Liver (tissue), 9 donors: ENCODE data around the gene MYL12B. TPM values are rescaled to one million over a fixed set of nuclear protein-coding genes. Genes with fewer than 3 reads are reported as not detected.

Experiments used
- DNase-seq: peaks from one replicate; pipeline ENCODE4 v3.0.0-alpha.2; 2017; ENCODE audit warnings: low spot score
- H3K27ac ChIP-seq, 2 donors: one replicate each; pipeline ENCODE4 v1.7.0; 2013; ENCODE audit warnings: inconsistent platforms in 2 of 2, low read length in 2 of 2, control low read depth in 1 of 2, low read depth in 1 of 2, mild to moderate bottlenecking in 1 of 2
- H3K27me3 ChIP-seq, 4 donors: one replicate each; pipeline versions ENCODE4 v1.6.1 to v1.7.0; 2013; ENCODE audit warnings: low read length in 3 of 4, inconsistent platforms in 1 of 4, mild to moderate bottlenecking in 1 of 4, moderate library complexity in 1 of 4; ENCODE audit not compliant: control insufficient read depth in 4 of 4, insufficient read depth in 4 of 4
- H3K36me3 ChIP-seq, 4 donors: one replicate each; pipeline versions ENCODE4 v1.6.1 to v1.7.0; 2013; ENCODE audit warnings: low read length in 3 of 4, mild to moderate bottlenecking in 3 of 4, low read depth in 1 of 4, moderate library complexity in 1 of 4; ENCODE audit not compliant: control insufficient read depth in 4 of 4, insufficient read depth in 3 of 4
- H3K4me1 ChIP-seq, 4 donors: one replicate each; pipeline versions ENCODE4 v1.6.1 to v1.7.0; 2013; ENCODE audit warnings: low read length in 3 of 4, mild to moderate bottlenecking in 3 of 4, moderate library complexity in 1 of 4; ENCODE audit not compliant: control insufficient read depth in 4 of 4, insufficient read depth in 4 of 4
- H3K4me3 ChIP-seq, 3 donors: one replicate each; pipeline versions ENCODE4 v1.6.1 to v1.7.0; 2013; ENCODE audit warnings: low read length in 3 of 3, control low read depth in 1 of 3, low read depth in 1 of 3, mild to moderate bottlenecking in 1 of 3
- H3K9ac ChIP-seq, 2 donors: one replicate each; pipeline ENCODE4 v1.7.0; 2013; ENCODE audit warnings: low read length in 2 of 2, mild to moderate bottlenecking in 2 of 2, moderate library complexity in 2 of 2, control low read depth in 1 of 2, low read depth in 1 of 2
- H3K9me3 ChIP-seq, 4 donors: one replicate each; pipeline versions ENCODE4 v1.6.1 to v1.7.0; 2013; ENCODE audit warnings: low read length in 3 of 4; ENCODE audit not compliant: control insufficient read depth in 4 of 4
- EGR1 ChIP-seq, 2 donors: IDR thresholded peaks; 2 replicates each; pipeline ENCODE4 v1.6.1; 2016 to 2018; ENCODE audit warnings: antibody characterized with exemption in 2 of 2, low read depth in 2 of 2
- FOXA1 ChIP-seq: IDR thresholded peaks from 2 replicates; pipeline ENCODE4 v1.6.1; 2016; ENCODE audit warnings: antibody characterized with exemption
- FOXA2 ChIP-seq: IDR thresholded peaks from 2 replicates; pipeline ENCODE4 v1.6.1; 2016; ENCODE audit warnings: antibody characterized with exemption
- GABPA ChIP-seq, 2 donors: IDR thresholded peaks in 1 of 2; conservative IDR thresholded peaks in 1 of 2; 2 replicates each; pipeline ENCODE4 v1.6.1; 2016; ENCODE audit warnings: antibody characterized with exemption in 2 of 2, mild to moderate bottlenecking in 1 of 2, moderate library complexity in 1 of 2
- HNF4A ChIP-seq, 2 donors: conservative IDR thresholded peaks; 2 replicates each; pipeline ENCODE4 v1.6.1; 2016; ENCODE audit warnings: antibody characterized with exemption in 2 of 2, mild to moderate bottlenecking in 2 of 2
- RAD21 ChIP-seq, 2 donors: IDR thresholded peaks; 2 replicates each; pipeline ENCODE4 v1.6.1; 2016; ENCODE audit warnings: antibody characterized with exemption in 2 of 2, mild to moderate bottlenecking in 2 of 2
- SP1 ChIP-seq: IDR thresholded peaks from 2 replicates; pipeline ENCODE4 v1.6.1; 2018; ENCODE audit warnings: antibody characterized with exemption, mild to moderate bottlenecking
- TAF1 ChIP-seq: conservative IDR thresholded peaks from 2 replicates; pipeline ENCODE4 v1.6.1; 2016; ENCODE audit warnings: antibody characterized with exemption, mild to moderate bottlenecking
- WGBS: extraction: QIAGEN DNeasy Blood & Tissue Kit; methylation state at CpG from one replicate; pipeline ENCODE4 v1.1.7; 2013; 5-methylcytosine and 5-hydroxymethylcytosine counted together
- polyA plus RNA-seq, 2 donors: library from polyadenylated mRNA; stranded (reverse) in 1 of 2; unstranded in 1 of 2; fragments of 200-250 nt in 1 of 2; fragments of >200 nt in 1 of 2; fragmentation: Nextera tagmentation in 1 of 2; extraction: Ambion mirVana in 1 of 2; gene quantifications; one replicate each; pipeline versions ENCODE4 v1.2.1 to v1.2.3, GENCODE V29; 2013 to 2015
- total RNA-seq, 2 donors: library from RNA; depleted of rRNA; stranded (reverse); fragments of >200 nt; gene quantifications; one replicate each; pipeline ENCODE4 v1.2.3, GENCODE V29; 2014
- TF ChIP-seq, protein P1 (sequence below): fragments of 150-350 bp; IDR thresholded peaks from 2 replicates; pipeline ENCODE4 v1.5.1; 2017; ENCODE audit warnings: improper control_type of control experiment, low read depth, low read length; ENCODE audit not compliant: missing input control
- TF ChIP-seq, protein P2 (sequence below): IDR thresholded peaks from 2 replicates; pipeline ENCODE4 v1.6.1; 2016; ENCODE audit warnings: antibody characterized with exemption
- TF ChIP-seq, protein P3 (sequence below): IDR thresholded peaks from 2 replicates; pipeline ENCODE4 v1.6.1; 2016; ENCODE audit warnings: antibody characterized with exemption, mild to moderate bottlenecking
- TF ChIP-seq, protein P4 (sequence below): IDR thresholded peaks from 2 replicates; pipeline ENCODE4 v1.6.1; 2016; ENCODE audit warnings: antibody characterized with exemption
- donor health status: healthy.
- donor health status: healthy.
- donor health status: healthy.
- donor health status: healthy.
- donor health status: healthy.

Gene MYL12B
- total and polyA plus RNA-seq, 4 donors, result 106 to 303 (median 155) TPM

DNA sequence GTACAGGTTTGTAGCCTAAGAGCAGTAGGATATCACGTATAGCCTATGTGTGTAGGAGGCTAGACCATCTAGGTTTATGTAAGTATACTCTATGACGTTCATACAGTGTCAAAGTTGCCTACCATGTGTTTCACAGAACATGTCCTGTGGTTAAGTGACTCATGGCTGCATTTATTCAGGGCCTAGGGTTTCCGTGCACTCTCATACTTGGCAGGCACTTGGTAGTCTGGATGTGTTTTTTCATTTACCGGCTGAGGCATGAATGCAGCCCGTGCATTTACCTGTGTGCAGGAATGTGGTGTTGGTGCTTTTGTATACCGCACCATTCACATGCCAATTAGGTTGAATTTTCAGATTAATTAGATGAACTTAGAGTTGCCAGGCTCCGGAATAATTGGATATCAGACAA lies 43.4 kb downstream of the MYL12B start:
- no peak for DNase-seq
- 84% methylated on average over 7 of the region's 7 CpGs for WGBS
- H3K36me3 ChIP-seq, result no peaks in the 10 kb centered on the region
- H3K9me3 ChIP-seq, result no peaks in the 10 kb centered on the region
- TF ChIP-seq, protein P1, sequence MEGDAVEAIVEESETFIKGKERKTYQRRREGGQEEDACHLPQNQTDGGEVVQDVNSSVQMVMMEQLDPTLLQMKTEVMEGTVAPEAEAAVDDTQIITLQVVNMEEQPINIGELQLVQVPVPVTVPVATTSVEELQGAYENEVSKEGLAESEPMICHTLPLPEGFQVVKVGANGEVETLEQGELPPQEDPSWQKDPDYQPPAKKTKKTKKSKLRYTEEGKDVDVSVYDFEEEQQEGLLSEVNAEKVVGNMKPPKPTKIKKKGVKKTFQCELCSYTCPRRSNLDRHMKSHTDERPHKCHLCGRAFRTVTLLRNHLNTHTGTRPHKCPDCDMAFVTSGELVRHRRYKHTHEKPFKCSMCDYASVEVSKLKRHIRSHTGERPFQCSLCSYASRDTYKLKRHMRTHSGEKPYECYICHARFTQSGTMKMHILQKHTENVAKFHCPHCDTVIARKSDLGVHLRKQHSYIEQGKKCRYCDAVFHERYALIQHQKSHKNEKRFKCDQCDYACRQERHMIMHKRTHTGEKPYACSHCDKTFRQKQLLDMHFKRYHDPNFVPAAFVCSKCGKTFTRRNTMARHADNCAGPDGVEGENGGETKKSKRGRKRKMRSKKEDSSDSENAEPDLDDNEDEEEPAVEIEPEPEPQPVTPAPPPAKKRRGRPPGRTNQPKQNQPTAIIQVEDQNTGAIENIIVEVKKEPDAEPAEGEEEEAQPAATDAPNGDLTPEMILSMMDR, result no peak
- TF ChIP-seq, protein P2, sequence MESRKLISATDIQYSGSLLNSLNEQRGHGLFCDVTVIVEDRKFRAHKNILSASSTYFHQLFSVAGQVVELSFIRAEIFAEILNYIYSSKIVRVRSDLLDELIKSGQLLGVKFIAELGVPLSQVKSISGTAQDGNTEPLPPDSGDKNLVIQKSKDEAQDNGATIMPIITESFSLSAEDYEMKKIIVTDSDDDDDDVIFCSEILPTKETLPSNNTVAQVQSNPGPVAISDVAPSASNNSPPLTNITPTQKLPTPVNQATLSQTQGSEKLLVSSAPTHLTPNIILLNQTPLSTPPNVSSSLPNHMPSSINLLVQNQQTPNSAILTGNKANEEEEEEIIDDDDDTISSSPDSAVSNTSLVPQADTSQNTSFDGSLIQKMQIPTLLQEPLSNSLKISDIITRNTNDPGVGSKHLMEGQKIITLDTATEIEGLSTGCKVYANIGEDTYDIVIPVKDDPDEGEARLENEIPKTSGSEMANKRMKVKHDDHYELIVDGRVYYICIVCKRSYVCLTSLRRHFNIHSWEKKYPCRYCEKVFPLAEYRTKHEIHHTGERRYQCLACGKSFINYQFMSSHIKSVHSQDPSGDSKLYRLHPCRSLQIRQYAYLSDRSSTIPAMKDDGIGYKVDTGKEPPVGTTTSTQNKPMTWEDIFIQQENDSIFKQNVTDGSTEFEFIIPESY, result no peak
- TF ChIP-seq, protein P3, sequence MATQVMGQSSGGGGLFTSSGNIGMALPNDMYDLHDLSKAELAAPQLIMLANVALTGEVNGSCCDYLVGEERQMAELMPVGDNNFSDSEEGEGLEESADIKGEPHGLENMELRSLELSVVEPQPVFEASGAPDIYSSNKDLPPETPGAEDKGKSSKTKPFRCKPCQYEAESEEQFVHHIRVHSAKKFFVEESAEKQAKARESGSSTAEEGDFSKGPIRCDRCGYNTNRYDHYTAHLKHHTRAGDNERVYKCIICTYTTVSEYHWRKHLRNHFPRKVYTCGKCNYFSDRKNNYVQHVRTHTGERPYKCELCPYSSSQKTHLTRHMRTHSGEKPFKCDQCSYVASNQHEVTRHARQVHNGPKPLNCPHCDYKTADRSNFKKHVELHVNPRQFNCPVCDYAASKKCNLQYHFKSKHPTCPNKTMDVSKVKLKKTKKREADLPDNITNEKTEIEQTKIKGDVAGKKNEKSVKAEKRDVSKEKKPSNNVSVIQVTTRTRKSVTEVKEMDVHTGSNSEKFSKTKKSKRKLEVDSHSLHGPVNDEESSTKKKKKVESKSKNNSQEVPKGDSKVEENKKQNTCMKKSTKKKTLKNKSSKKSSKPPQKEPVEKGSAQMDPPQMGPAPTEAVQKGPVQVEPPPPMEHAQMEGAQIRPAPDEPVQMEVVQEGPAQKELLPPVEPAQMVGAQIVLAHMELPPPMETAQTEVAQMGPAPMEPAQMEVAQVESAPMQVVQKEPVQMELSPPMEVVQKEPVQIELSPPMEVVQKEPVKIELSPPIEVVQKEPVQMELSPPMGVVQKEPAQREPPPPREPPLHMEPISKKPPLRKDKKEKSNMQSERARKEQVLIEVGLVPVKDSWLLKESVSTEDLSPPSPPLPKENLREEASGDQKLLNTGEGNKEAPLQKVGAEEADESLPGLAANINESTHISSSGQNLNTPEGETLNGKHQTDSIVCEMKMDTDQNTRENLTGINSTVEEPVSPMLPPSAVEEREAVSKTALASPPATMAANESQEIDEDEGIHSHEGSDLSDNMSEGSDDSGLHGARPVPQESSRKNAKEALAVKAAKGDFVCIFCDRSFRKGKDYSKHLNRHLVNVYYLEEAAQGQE, result no peak
- H3K4me1 ChIP-seq, result no peaks in the 10 kb centered on the region
- no peak overlapping the region for H3K9ac ChIP-seq
- H3K27me3 ChIP-seq, result no peaks in the 10 kb centered on the region
- H3K27ac ChIP-seq, result no peak overlapping the region
- no peak overlapping the region for H3K4me3 ChIP-seq

DNA sequence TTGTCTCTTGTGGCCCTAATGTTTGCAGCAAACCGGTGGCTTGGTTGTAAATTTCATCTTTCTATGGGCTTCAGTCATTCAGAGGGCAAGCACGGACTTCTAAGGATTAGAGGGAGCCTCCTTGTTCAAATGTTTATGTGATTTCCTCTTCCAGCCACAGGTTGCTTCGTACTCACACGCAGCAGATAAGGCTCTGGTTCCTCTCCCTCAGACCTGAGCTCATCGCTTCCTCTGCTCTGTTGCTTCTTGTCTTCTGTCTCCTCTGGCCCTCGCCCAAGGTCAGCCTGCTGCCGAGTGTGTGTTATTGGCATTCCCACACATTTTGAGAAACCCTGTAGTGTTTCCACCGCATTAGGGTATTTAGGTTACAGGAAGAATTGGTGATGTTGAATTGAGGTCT lies 44.0 kb downstream of the MYL12B start:
- Histone ChIP-seq H3K4me3 (no peak overlapping the region), H3K36me3 (no peaks in the 10 kb centered on the region), H3K9me3 (no peaks in the 10 kb centered on the region), H3K9ac (no peak overlapping the region), H3K27ac (no peak overlapping the region), H3K4me1 (no peaks in the 10 kb centered on the region), H3K27me3 (no peaks in the 10 kb centered on the region)
- 57% methylated on average over 8 of the region's 8 CpGs for WGBS
- no peak for DNase-seq
- TF ChIP-seq, protein P4, sequence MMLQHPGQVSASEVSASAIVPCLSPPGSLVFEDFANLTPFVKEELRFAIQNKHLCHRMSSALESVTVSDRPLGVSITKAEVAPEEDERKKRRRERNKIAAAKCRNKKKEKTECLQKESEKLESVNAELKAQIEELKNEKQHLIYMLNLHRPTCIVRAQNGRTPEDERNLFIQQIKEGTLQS, result no peak
- no peak for TF ChIP-seq SP1
- no peak for TF ChIP-seq FOXA1

DNA sequence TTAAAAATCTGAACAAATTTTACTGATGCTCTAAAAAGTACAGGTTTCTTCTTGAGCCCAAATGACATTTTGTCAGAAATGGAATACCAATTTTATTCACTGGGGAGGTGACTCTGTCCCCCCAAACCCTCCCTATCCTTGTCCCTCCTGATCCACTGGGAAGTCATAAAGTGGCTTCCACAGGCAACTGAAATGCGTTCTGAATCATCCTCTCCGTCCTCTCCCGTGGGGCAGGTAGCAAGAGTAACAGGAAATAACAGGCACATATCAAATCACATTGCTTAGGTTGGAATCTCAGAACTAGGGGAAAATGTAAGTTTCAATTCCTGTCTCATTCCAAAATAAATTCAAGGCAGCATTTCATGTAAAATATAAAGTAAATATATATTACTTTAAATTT lies 44.5 kb downstream of the MYL12B start:
- no peak overlapping the region for H3K27ac ChIP-seq
- no peaks in the 10 kb centered on the region for H3K4me1 ChIP-seq
- 81% methylated on average over 3 of the region's 3 CpGs for WGBS
- no peak overlapping the region for H3K4me3 ChIP-seq
- DNase-seq, result no peak
- no peaks in the 10 kb centered on the region for H3K36me3 ChIP-seq
- TF ChIP-seq HNF4A (conservative IDR thresholded peaks at IDR 0.05), result no peak
- TF ChIP-seq EGR1 (IDR thresholded peaks at IDR 0.05; ENCODE audit: low read depth in 2 of 2), result no peak
- TF ChIP-seq FOXA2, result no peak
- TF ChIP-seq TAF1, result no peak
- no peak for TF ChIP-seq RAD21 (IDR thresholded peaks at IDR 0.05)
- TF ChIP-seq, protein P1, result no peak
- TF ChIP-seq GABPA (IDR thresholded peaks at IDR 0.05 in 1 of 2, conservative IDR thresholded peaks at IDR 0.05 in 1 of 2), result no peak
- no peaks in the 10 kb centered on the region for H3K27me3 ChIP-seq
- H3K9me3 ChIP-seq, result no peaks in the 10 kb centered on the region
- no peak overlapping the region for H3K9ac ChIP-seq
